ENCODE data around the gene MON2. TPM values are rescaled to one million over a fixed set of nuclear protein-coding genes. Genes with fewer than 3 reads are reported as not detected.

The MON2 gene
- total and polyA plus RNA-seq, 2 donors (not counting 3 experiments of a cell fraction or from before 2014, with no cell fraction given), result 8.9 to 41.8 TPM

DNA sequence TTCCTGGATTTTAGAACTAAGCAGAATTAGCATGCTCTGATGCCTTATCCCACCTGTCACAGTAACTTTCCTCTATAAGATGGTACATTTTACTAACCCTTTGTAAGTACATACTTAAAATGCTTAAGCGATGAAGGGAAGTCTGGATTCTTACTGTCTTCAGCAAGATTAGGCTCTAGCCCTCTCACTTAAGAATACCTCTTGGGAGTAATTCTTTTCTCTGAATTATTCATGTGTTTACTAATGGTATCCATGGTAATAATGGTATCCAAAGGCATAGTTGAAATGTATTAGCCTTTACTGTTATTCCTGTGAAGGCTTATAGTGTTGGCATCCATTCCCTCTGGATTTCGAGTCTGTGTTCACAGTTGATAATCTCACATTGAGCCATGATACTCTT is 176.9 kb downstream of the MON2 start:
- dilution Hi-C loops (cut with MboI; ENCODE audit: extremely low pct_ligation_motif_present, low sequenced_read_pairs), result no loop called here

More for the DNA sequence above, 176.9 kb downstream of the MON2 start:
- FAIRE-seq (no peak), DNase-seq (ENCODE audit: low read depth, low spot score) (no peak)
- no peaks in the 10 kb centered on the region for H3K9me1 ChIP-seq (replicated peaks; ENCODE audit: control insufficient read depth, extremely low read depth, insufficient read depth, low read length)
- H3K36me3 ChIP-seq (ENCODE audit: control insufficient read depth in 2 of 2, extremely low read depth in 1 of 2, insufficient read depth in 2 of 2, low read length in 2 of 2), result no peaks in the 10 kb centered on the region
- H3K4me3 ChIP-seq (replicated peaks in 1 of 3; ENCODE audit: insufficient read depth in 1 of 3, low read depth in 1 of 3, low read length in 3 of 3), result no peak overlapping the region
- peaks cover 4% of the 10 kb centered on the region for H3K4me1 ChIP-seq (ENCODE audit: control insufficient read depth, extremely low read depth, insufficient read depth, low read length)
- no peaks in the 10 kb centered on the region for H3K79me2 ChIP-seq (ENCODE audit: control insufficient read depth, insufficient read depth, low read length)
- H3K4me2 ChIP-seq (ENCODE audit: insufficient read depth, low read length), result no peak overlapping the region
- no peak overlapping the region for H3K27ac ChIP-seq (ENCODE audit: insufficient read depth, low read depth, low read length)
- no peak overlapping the region for H3K9ac ChIP-seq (replicated peaks; ENCODE audit: extremely low read depth, insufficient read depth, low read length)
- no peak overlapping the region for H2AFZ ChIP-seq (ENCODE audit: low read depth, low read length)
- H3K27me3 ChIP-seq (ENCODE audit: control insufficient read depth in 2 of 2, insufficient read depth in 2 of 2, low read length in 2 of 2), result no peaks in the 10 kb centered on the region
- intact Hi-C loops (cut with micrococcal nuclease), result no loop called here
- no peaks in the 10 kb centered on the region for H4K20me1 ChIP-seq (replicated peaks; ENCODE audit: control insufficient read depth, extremely low read depth, insufficient read depth, low read length)
- POLR2A ChIA-PET, result no interaction called here
- TF ChIP-seq FOS (IDR thresholded peaks at IDR 0.05; ENCODE audit: borderline replicate concordance, insufficient read depth, low read length), result no peak
- no peak for TF ChIP-seq POLR2AphosphoS5 (IDR thresholded peaks at IDR 0.05; ENCODE audit: insufficient read depth, low read depth, low read length)
- TF ChIP-seq GATA2 (IDR thresholded peaks at IDR 0.05; ENCODE audit: insufficient read depth, insufficient read length, low read depth, low read length), result no peak
- TF ChIP-seq JUN (IDR thresholded peaks at IDR 0.05; ENCODE audit: borderline replicate concordance, insufficient read depth, insufficient read length, low read depth), result no peak
- no peak for TF ChIP-seq POLR2A (IDR thresholded peaks at IDR 0.05; ENCODE audit: low read depth, low read length)
- TF ChIP-seq, protein P1, sequence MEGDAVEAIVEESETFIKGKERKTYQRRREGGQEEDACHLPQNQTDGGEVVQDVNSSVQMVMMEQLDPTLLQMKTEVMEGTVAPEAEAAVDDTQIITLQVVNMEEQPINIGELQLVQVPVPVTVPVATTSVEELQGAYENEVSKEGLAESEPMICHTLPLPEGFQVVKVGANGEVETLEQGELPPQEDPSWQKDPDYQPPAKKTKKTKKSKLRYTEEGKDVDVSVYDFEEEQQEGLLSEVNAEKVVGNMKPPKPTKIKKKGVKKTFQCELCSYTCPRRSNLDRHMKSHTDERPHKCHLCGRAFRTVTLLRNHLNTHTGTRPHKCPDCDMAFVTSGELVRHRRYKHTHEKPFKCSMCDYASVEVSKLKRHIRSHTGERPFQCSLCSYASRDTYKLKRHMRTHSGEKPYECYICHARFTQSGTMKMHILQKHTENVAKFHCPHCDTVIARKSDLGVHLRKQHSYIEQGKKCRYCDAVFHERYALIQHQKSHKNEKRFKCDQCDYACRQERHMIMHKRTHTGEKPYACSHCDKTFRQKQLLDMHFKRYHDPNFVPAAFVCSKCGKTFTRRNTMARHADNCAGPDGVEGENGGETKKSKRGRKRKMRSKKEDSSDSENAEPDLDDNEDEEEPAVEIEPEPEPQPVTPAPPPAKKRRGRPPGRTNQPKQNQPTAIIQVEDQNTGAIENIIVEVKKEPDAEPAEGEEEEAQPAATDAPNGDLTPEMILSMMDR (IDR thresholded peaks at IDR 0.05; ENCODE audit: extremely low read depth in 1 of 2, insufficient read depth in 1 of 2, low read depth in 1 of 2, low read length in 2 of 2), result no peak
- no peak for TF ChIP-seq EZH2 (IDR thresholded peaks at IDR 0.05; ENCODE audit: borderline replicate concordance, low read depth, low read length, severe bottlenecking)
- no peak for TF ChIP-seq MYC (IDR thresholded peaks at IDR 0.05; ENCODE audit: low read depth, low read length)
- no peak for TF ChIP-seq MAX (IDR thresholded peaks at IDR 0.05; ENCODE audit: insufficient read depth, insufficient read length)
- no peaks in the 10 kb centered on the region for H3K9me3 ChIP-seq (replicated peaks; ENCODE audit: control insufficient read depth, insufficient read depth, low read length)
- no TSS peak for BruUV-seq (replicated peaks)
- CTCF ChIA-PET, result interaction anchor here (1.1 to 2.8 kb wide), 3 partner anchors 9 to 57 kb away, joined by 3 to 9 read pairs (median 3); no protein-coding TSS in a partner anchor

All from endothelial cell of umbilical vein (primary cell).